ENCODE measurements around the gene DLG4.

The DLG4 gene

GRCh38 chr17:7141824-7142223, 77.8 kb downstream of the DLG4 start:
- DNase-seq: no peak

- DNase-seq: no peak
These were observed 80.2 kb downstream of the DLG4 start for GRCh38 chr17:7139400-7139799.

DNA sequence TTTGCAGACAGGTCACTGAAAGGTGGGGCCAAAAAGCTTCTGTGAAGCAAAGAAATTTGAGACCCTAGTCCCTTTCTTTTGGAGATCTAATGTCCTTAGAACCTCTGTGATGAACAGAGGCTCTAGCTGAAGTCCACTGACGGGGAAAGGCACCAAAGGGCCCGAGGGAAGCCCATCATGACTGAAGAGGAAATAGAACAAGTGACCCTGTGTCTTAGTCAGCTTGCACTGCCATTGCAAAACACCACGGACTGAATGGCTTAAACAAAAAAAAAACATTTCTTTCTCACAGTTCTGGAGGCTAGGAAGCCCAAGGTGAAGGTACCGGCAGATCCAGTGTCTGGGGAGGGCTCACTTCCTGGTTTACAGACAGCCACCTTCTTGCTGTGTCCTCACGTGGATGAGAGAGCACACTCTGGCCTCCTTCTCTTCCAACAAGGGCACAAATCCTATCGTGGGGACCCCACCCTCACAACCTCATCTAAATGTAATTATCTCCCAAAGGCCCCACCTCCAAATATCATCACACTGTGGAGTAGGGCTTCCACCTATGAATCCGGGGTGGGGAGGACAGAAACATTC, 80.7 kb downstream of the DLG4 start:
- no peak for DNase-seq

DNA sequence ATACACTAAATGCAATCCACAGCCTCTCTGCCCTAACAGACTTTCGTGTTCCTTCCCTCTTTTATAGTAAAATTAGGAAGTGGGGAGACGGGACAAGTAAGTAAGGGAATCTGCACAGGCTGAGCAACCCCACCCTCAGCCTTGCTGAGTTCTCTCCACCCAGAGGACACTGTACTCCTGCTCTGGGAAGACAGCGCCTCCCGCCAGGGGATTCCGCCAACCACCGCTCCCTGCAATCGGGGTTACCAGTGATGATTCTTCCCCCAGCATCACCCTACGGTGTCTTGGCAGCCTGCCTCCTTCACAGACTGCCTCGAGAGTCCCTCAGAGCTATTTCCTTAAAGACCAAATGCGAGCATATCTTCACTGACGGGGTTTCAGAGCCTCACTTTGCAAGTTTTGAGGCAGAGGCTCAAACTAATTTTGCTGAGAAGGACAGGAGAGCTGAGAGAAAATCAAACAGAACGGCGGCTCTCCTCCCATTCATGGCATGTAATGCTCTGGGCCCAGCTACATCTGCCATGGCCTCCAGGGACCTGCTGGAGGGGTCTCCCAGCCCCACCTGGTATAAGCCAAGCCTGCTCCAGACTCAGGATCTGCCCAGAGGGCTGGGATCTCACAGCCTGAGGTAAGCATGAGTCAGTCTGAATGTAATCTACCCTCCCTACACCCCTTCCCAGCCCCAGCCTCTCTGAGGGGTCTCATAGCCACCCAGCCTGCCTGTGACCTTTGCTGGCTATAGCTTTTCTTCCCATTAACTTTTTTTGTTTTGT, 82.3 kb downstream of the DLG4 start:
- peak; percentile 55 for DNase-seq
